Measurements from ENCODE around the gene PILRA. TPM values are rescaled to one million over a fixed set of nuclear protein-coding genes. Genes with fewer than 3 reads are reported as not detected.
A peak's percentile ranks its signal among the peaks of the same experiment; 100 is the strongest.

The PILRA gene
- total RNA-seq, 1 experiment from 2014 or later, result 3.2 TPM

GRCh38 chr7:100398239-100398638 is 25.0 kb downstream of the PILRA start:
- Histone ChIP-seq H3K4ac (ENCODE audit: low read depth, low read length) (no peak overlapping the region), H4K20me1 (ENCODE audit: control insufficient read depth, insufficient read depth, insufficient read length) (no peaks in the 10 kb centered on the region), H3K79me2 (ENCODE audit: insufficient read depth, low read length) (no peaks in the 10 kb centered on the region), H2BK15ac (ENCODE audit: low read depth, low read length) (no peak overlapping the region), H3T11ph (ENCODE audit: low read length) (no peak overlapping the region), H3K27me3 (ENCODE audit: insufficient read depth, low read length) (no peaks in the 10 kb centered on the region), H2BK12ac (ENCODE audit: insufficient read length, low read depth, low read length) (no peak overlapping the region), H3K9ac (ENCODE audit: extremely low read depth, insufficient read length, low read length) (no peak overlapping the region), H3K23me2 (ENCODE audit: insufficient read length, low read depth, low read length, poor library complexity, severe bottlenecking) (peaks cover 2% of the 10 kb centered on the region), H3K79me1 (ENCODE audit: insufficient read depth, low read depth, low read length, poor library complexity, severe bottlenecking) (no peaks in the 10 kb centered on the region), H4K5ac (ENCODE audit: insufficient read length, low read depth, low read length) (no peak overlapping the region), H4K91ac (ENCODE audit: insufficient read length, low read depth, low read length) (no peak overlapping the region), H3K4me1 (ENCODE audit: insufficient read depth, low read length) (no peaks in the 10 kb centered on the region), H3K56ac (ENCODE audit: insufficient read length, low read depth, low read length) (no peak overlapping the region), H2BK5ac (ENCODE audit: insufficient read length, low read length) (no peak overlapping the region), H3K18ac (ENCODE audit: insufficient read length, low read depth, low read length) (no peak overlapping the region), H3K23ac (ENCODE audit: insufficient read length, low read depth, low read length) (no peak overlapping the region), H3K9me3 (ENCODE audit: control insufficient read depth, low read depth, low read length) (no peaks in the 10 kb centered on the region), H2AK5ac (ENCODE audit: insufficient read length, low read length) (no peak overlapping the region), H3K14ac (ENCODE audit: insufficient read depth, low read length) (peak overlapping the region; percentile 43; the same call in 1 of the 2 replicates), H4K8ac (replicated peaks; ENCODE audit: insufficient read length, low read depth, low read length) (no peak overlapping the region), H2BK20ac (ENCODE audit: low read depth, low read length, poor library complexity, severe bottlenecking) (no peak overlapping the region), H3K4me2 (ENCODE audit: insufficient read depth, insufficient read length, low read length) (no peak overlapping the region), H2BK120ac (ENCODE audit: low read depth, low read length, poor library complexity, severe bottlenecking) (no peak overlapping the region), H2AFZ (ENCODE audit: low read length) (no peak overlapping the region), H3K27ac (ENCODE audit: insufficient read length, low read depth, low read length) (no peak overlapping the region)
- Mint-ChIP-seq H3K27me3 (ENCODE audit: low read depth) (peaks cover 42% of the 10 kb centered on the region), H3K27ac (peak overlapping the region in 2 of 3 experiments; percentile 62 to 78; a peak in 4 of 7 replicates), H3K36me3 (ENCODE audit: insufficient read depth in 1 of 3, low read depth in 3 of 3) (no peaks in the 10 kb centered on the region), H3K4me3 (peak overlapping the region in 1 of 2 experiments; percentile 18; a peak in 1 of 5 replicates), H3K4me1 (peaks cover 16 to 34% of the 10 kb centered on the region in 2 experiments), H3K9me3 (no peaks in the 10 kb centered on the region)
- no peak for DNase-seq
- no peak for TF ChIP-seq CTCF (conservative IDR thresholded peaks at IDR 0.05)
- WGBS (ENCODE audit: extremely low coverage, insufficient read length, low lambda C conversion rate), result no CpG with 5 or more reads among the region's 2 CpGs

Data from H9 (cell line).